Myocyte (in vitro differentiated cells): ENCODE measurements around the gene PARD6B. TPM values are rescaled to one million over a fixed set of nuclear protein-coding genes. Genes with fewer than 3 reads are reported as not detected.
"Not testable (repeated sequence)": the region's sequence is repeated elsewhere in the genome, so short reads cannot be mapped to it uniquely, and the experiment has no call there.

Experiments
- DNase-seq: peaks from one replicate; pipeline ENCODE4 v3.0.0-alpha.2; 2012; ENCODE audit warnings: low read depth
- total RNA-seq: library from RNA; depleted of rRNA; stranded (reverse); fragments of >200 nt; gene quantifications from 2 replicates; pipeline ENCODE4 v1.2.3, GENCODE V29; 2014

Gene PARD6B
- total RNA-seq, 1 donor from 2014 or later: 0.19 TPM

GRCh38 chr20:50744143-50744792 is 12.9 kb downstream of the PARD6B start:
- DNase-seq: peak; percentile 88

- DNase-seq: no peak
Observed at GRCh38 chr20:50745634-50746137, 14.3 kb downstream of the PARD6B start.

GRCh38 chr20:50746138-50746940 is 15.0 kb downstream of the PARD6B start:
- no peak for DNase-seq

GRCh38 chr20:50747275-50747674 is 15.9 kb downstream of the PARD6B start:
- DNase-seq: no peak

GRCh38 chr20:50750145-50750671 is 18.8 kb downstream of the PARD6B start:
- DNase-seq: no peak

- DNase-seq: no peak
Observed at GRCh38 chr20:50753152-50753551, 21.8 kb downstream of the PARD6B start.

GRCh38 chr20:50754420-50754819 is 23.0 kb downstream of the PARD6B start:
- DNase-seq: no peak

GRCh38 chr20:50756447-50756846 is 25.1 kb downstream of the PARD6B start:
- no peak for DNase-seq

- DNase-seq: no peak
Observed at GRCh38 chr20:50758469-50758868, 27.1 kb downstream of the PARD6B start.

GRCh38 chr20:50758992-50759391 is 27.6 kb downstream of the PARD6B start:
- DNase-seq: no peak

- no peak for DNase-seq
Observed at GRCh38 chr20:50759678-50760077, 28.3 kb downstream of the PARD6B start.

GRCh38 chr20:50762045-50762422 is 30.7 kb downstream of the PARD6B start:
- no peak for DNase-seq

- DNase-seq: peak; percentile 95
Observed at GRCh38 chr20:50762435-50763220, 31.2 kb downstream of the PARD6B start.

GRCh38 chr20:50763550-50764458 is 32.4 kb downstream of the PARD6B start:
- peak; percentile 39 for DNase-seq

GRCh38 chr20:50765251-50765650 is 33.9 kb downstream of the PARD6B start:
- peak; percentile 54 for DNase-seq

- no peak for DNase-seq
Observed at GRCh38 chr20:50765674-50766073, 34.3 kb downstream of the PARD6B start.

GRCh38 chr20:50766955-50767809 is 35.8 kb downstream of the PARD6B start:
- DNase-seq: peak; percentile 85

GRCh38 chr20:50768991-50769390 is 37.6 kb downstream of the PARD6B start:
- DNase-seq: not testable (repeated sequence)

GRCh38 chr20:50769551-50770085 is 38.2 kb downstream of the PARD6B start:
- DNase-seq: not testable (repeated sequence)
